Naive thymus-derived CD4-positive, alpha-beta T cell (primary cell): ENCODE measurements around the gene IGFALS. TPM values are rescaled to one million over a fixed set of nuclear protein-coding genes. Genes with fewer than 3 reads are reported as not detected.

Experiments
- polyA plus RNA-seq, 2 donors: library from polyadenylated mRNA; unstranded; fragments of 300-500 nt; fragmentation: Illumina TruSeq; gene quantifications; one replicate each; pipeline ENCODE4 v1.2.3, GENCODE V29; 2021
- total RNA-seq, 6 experiments: library from RNA in 5 of 6; stranded (reverse) in 5 of 6; gene quantifications; 1 replicate in 5 of 6; 2 replicates in 1 of 6; pipeline ENCODE4 v1.2.3 and lab custom pipeline; 2021 to 2026

Gene IGFALS
- total and polyA plus RNA-seq, 7 experiments from 2014 or later = 0.19 to 1.5 (median 0.74) TPM; not detected in 1

Other genes starting within 250 kb of the IGFALS start
- 10 to 100 TPM in 1 of 5 experiments, 1 to 10 TPM in 4; 7.3 to 10.6 (median 8.1) TPM for gene IFT140, start 181.6 kb downstream of the IGFALS start, total RNA-seq
- gene IFT140, start 181.6 kb downstream of the IGFALS start, polyA plus RNA-seq = 10 to 100 TPM in 1 of 2 donors, 1 to 10 TPM in 1; 8.9 to 13.5 TPM
- 10 to 100 TPM; 27.0 to 33.2 (median 31.3) TPM for gene CRAMP1, start 181.3 kb downstream of the IGFALS start, total RNA-seq
- 1 to 10 TPM; 2.1 to 5.0 TPM for gene CRAMP1, start 181.3 kb downstream of the IGFALS start, polyA plus RNA-seq
- gene JPT2, start 115.4 kb downstream of the IGFALS start, total RNA-seq = 10 to 100 TPM; 12.6 to 67.2 (median 36.4) TPM
- 10 to 100 TPM; 13.0 to 17.5 TPM for gene JPT2, start 115.4 kb downstream of the IGFALS start, polyA plus RNA-seq
- 100 to 1,000 TPM; 112 to 299 (median 272) TPM for gene MAPK8IP3, start 87.5 kb downstream of the IGFALS start, total RNA-seq
- gene MAPK8IP3, start 87.5 kb downstream of the IGFALS start, polyA plus RNA-seq = 1 to 10 TPM; 1.7 to 3.2 TPM
- gene NME3, start 22.2 kb downstream of the IGFALS start, total RNA-seq = 10 to 100 TPM; 49.4 to 81.5 (median 58.2) TPM
- 10 to 100 TPM; 70.6 to 71.9 TPM for gene NME3, start 22.2 kb downstream of the IGFALS start, polyA plus RNA-seq
- gene EME2, start 20.9 kb downstream of the IGFALS start, total RNA-seq = 10 to 100 TPM; 32.2 to 47.5 (median 36.8) TPM
- gene EME2, start 20.9 kb downstream of the IGFALS start, polyA plus RNA-seq = 1 to 10 TPM in 1 of 2 donors, under 1 TPM in 1; 0.59 to 3.8 TPM
- gene MRPS34, start 20.6 kb downstream of the IGFALS start, total RNA-seq = 100 to 1,000 TPM in 1 of 5 experiments, 10 to 100 TPM in 4; 41.6 to 115 (median 49.5) TPM
- 100 to 1,000 TPM; 124 to 162 TPM for gene MRPS34, start 20.6 kb downstream of the IGFALS start, polyA plus RNA-seq
- gene SPSB3, start 11.1 kb downstream of the IGFALS start, total RNA-seq = 100 to 1,000 TPM in 2 of 5 experiments, 10 to 100 TPM in 3; 38.2 to 127 (median 72.3) TPM
- gene SPSB3, start 11.1 kb downstream of the IGFALS start, polyA plus RNA-seq = 10 to 100 TPM; 38.7 to 58.9 TPM
- gene NUBP2, start 10.7 kb downstream of the IGFALS start, total RNA-seq = 10 to 100 TPM; 39.3 to 60.2 (median 48.6) TPM
- gene NUBP2, start 10.7 kb downstream of the IGFALS start, polyA plus RNA-seq = 10 to 100 TPM; 96.7 to 98.9 TPM
- 10 to 100 TPM; 46.2 to 72.9 (median 48.9) TPM for gene HAGH, start 33.1 kb upstream of the IGFALS start, total RNA-seq
- gene HAGH, start 33.1 kb upstream of the IGFALS start, polyA plus RNA-seq = 10 to 100 TPM; 39.4 to 62.4 TPM
- 10 to 100 TPM in 1 of 5 experiments, 1 to 10 TPM in 4; 7.8 to 12.9 (median 9.7) TPM for gene FAHD1, start 33.5 kb upstream of the IGFALS start, total RNA-seq
- gene FAHD1, start 33.5 kb upstream of the IGFALS start, polyA plus RNA-seq = 10 to 100 TPM; 27.5 to 28.6 TPM
- not detected for gene MEIOB, start 78.5 kb upstream of the IGFALS start, total RNA-seq
- gene MEIOB, start 78.5 kb upstream of the IGFALS start, polyA plus RNA-seq = not detected
- not detected for gene HS3ST6, start 124.7 kb upstream of the IGFALS start, total RNA-seq
- not detected for gene HS3ST6, start 124.7 kb upstream of the IGFALS start, polyA plus RNA-seq
- gene MSRB1, start 149.5 kb upstream of the IGFALS start, total RNA-seq = 10 to 100 TPM in 2 of 5 experiments, 1 to 10 TPM in 3; 5.5 to 27.0 (median 8.2) TPM
- 10 to 100 TPM; 15.6 to 15.8 TPM for gene MSRB1, start 149.5 kb upstream of the IGFALS start, polyA plus RNA-seq
- not detected for gene RPL3L, start 161.0 kb upstream of the IGFALS start, total RNA-seq
- gene RPL3L, start 161.0 kb upstream of the IGFALS start, polyA plus RNA-seq = not detected
- gene NDUFB10, start 165.8 kb upstream of the IGFALS start, total RNA-seq = 100 to 1,000 TPM in 1 of 5 experiments, 10 to 100 TPM in 4; 40.0 to 114 (median 71.1) TPM
- gene NDUFB10, start 165.8 kb upstream of the IGFALS start, polyA plus RNA-seq = 100 to 1,000 TPM; 166 to 180 TPM
- 1,000 to 10,000 TPM; 2,562 to 3,376 (median 2,918) TPM for gene RPS2, start 171.1 kb upstream of the IGFALS start, total RNA-seq
- gene RPS2, start 171.1 kb upstream of the IGFALS start, polyA plus RNA-seq = 1,000 to 10,000 TPM; 7,065 to 7,254 TPM
- gene RNF151, start 173.2 kb upstream of the IGFALS start, total RNA-seq = under 1 TPM in 1 of 5 experiments, not detected in 4; 0.51 TPM
- gene RNF151, start 173.2 kb upstream of the IGFALS start, polyA plus RNA-seq = not detected
- gene TBL3, start 178.3 kb upstream of the IGFALS start, total RNA-seq = 10 to 100 TPM; 17.2 to 45.2 (median 27.6) TPM
- 10 to 100 TPM; 59.4 to 89.8 TPM for gene TBL3, start 178.3 kb upstream of the IGFALS start, polyA plus RNA-seq
- 1 to 10 TPM in 1 of 5 experiments, under 1 TPM in 4; 0.24 to 1.3 (median 0.79) TPM for gene NOXO1, start 187.8 kb upstream of the IGFALS start, total RNA-seq
- gene NOXO1, start 187.8 kb upstream of the IGFALS start, polyA plus RNA-seq = under 1 TPM; 0.17 to 0.29 TPM
- 10 to 100 TPM; 14.0 to 28.2 (median 18.1) TPM for gene GFER, start 190.5 kb upstream of the IGFALS start, total RNA-seq
- 10 to 100 TPM; 19.6 to 30.8 TPM for gene GFER, start 190.5 kb upstream of the IGFALS start, polyA plus RNA-seq
- 1 to 10 TPM in 2 of 5 experiments, under 1 TPM in 3; 0.49 to 8.8 (median 0.80) TPM for gene SYNGR3, start 196.3 kb upstream of the IGFALS start, total RNA-seq
- gene SYNGR3, start 196.3 kb upstream of the IGFALS start, polyA plus RNA-seq = 1 to 10 TPM in 1 of 2 donors, under 1 TPM in 1; 0.92 to 1.6 TPM
- gene ZNF598, start 216.1 kb upstream of the IGFALS start, total RNA-seq = 10 to 100 TPM; 44.3 to 63.2 (median 49.8) TPM
- 1 to 10 TPM; 1.9 to 9.4 TPM for gene ZNF598, start 216.1 kb upstream of the IGFALS start, polyA plus RNA-seq
- 1 to 10 TPM in 1 of 5 experiments, under 1 TPM in 1, not detected in 3; 0.53 to 1.7 TPM for gene NPW, start 226.1 kb upstream of the IGFALS start, total RNA-seq
- not detected for gene NPW, start 226.1 kb upstream of the IGFALS start, polyA plus RNA-seq
- 1 to 10 TPM; 2.5 to 3.8 (median 3.6) TPM for gene NHERF2, start 233.2 kb upstream of the IGFALS start, total RNA-seq
- gene NHERF2, start 233.2 kb upstream of the IGFALS start, polyA plus RNA-seq = under 1 TPM; 0.33 to 0.56 TPM